WTC11 (cell line): ENCODE measurements around the gene CDH22.

Source experiments
- CBFB ChIP-seq: sonication (generic); formaldehyde crosslinking; IDR thresholded peaks from 2 replicates; pipeline ENCODE4 v1.8.1; 2022; ENCODE audit warnings: mild to moderate bottlenecking, low read depth, missing genetic modification reagents
- CDX4 ChIP-seq: fragments of 250-450 bp; sonication (Bioruptor Pico); IDR thresholded peaks from 2 replicates; pipeline ENCODE4 v1.9.0; 2021; ENCODE audit warnings: moderate library complexity, mild to moderate bottlenecking, inconsistent platforms, borderline replicate concordance
- CREB1 ChIP-seq: sonication (generic); formaldehyde crosslinking; IDR thresholded peaks from 2 replicates; pipeline ENCODE4 v1.8.0; 2023; ENCODE audit warnings: mild to moderate bottlenecking, missing genetic modification reagents
- JUN ChIP-seq: sonication (generic); formaldehyde crosslinking; IDR thresholded peaks from 2 replicates; pipeline ENCODE4 v1.8.0; 2023; ENCODE audit warnings: mild to moderate bottlenecking, missing genetic modification reagents
- NR2C2 ChIP-seq: sonication (generic); formaldehyde crosslinking; IDR thresholded peaks from 2 replicates; pipeline ENCODE4 v1.8.0; 2022; ENCODE audit warnings: mild to moderate bottlenecking, missing genetic modification reagents
- NR3C1 ChIP-seq: sonication (generic); formaldehyde crosslinking; conservative IDR thresholded peaks from 2 replicates; pipeline ENCODE4 v1.8.1; 2023; ENCODE audit warnings: low read depth, mild to moderate bottlenecking, missing genetic modification reagents
- ZNF232 ChIP-seq: sonication (generic); formaldehyde crosslinking; IDR thresholded peaks from 2 replicates; pipeline ENCODE4 v1.8.0; 2022; ENCODE audit warnings: mild to moderate bottlenecking, missing genetic modification reagents
- TF ChIP-seq, protein P1 (sequence below): sonication (generic); formaldehyde crosslinking; IDR thresholded peaks from 2 replicates; pipeline ENCODE4 v1.8.0; 2022; ENCODE audit warnings: mild to moderate bottlenecking, missing genetic modification reagents
- TF ChIP-seq, protein P2 (sequence below): fragments of 200-600 bp; IDR thresholded peaks from 2 replicates; pipeline ENCODE4 v1.8.0; 2022; ENCODE audit warnings: antibody characterized with exemption
- TF ChIP-seq, protein P3 (sequence below): sonication (generic); formaldehyde crosslinking; IDR thresholded peaks from 2 replicates; pipeline ENCODE4 v1.8.1; 2023; ENCODE audit warnings: mild to moderate bottlenecking, missing genetic modification reagents, borderline replicate concordance
- TF ChIP-seq, protein P4 (sequence below): sonication (generic); formaldehyde crosslinking; IDR thresholded peaks from 2 replicates; pipeline ENCODE4 v1.8.1; 2022; ENCODE audit warnings: mild to moderate bottlenecking, moderate library complexity, missing genetic modification reagents

DNA sequence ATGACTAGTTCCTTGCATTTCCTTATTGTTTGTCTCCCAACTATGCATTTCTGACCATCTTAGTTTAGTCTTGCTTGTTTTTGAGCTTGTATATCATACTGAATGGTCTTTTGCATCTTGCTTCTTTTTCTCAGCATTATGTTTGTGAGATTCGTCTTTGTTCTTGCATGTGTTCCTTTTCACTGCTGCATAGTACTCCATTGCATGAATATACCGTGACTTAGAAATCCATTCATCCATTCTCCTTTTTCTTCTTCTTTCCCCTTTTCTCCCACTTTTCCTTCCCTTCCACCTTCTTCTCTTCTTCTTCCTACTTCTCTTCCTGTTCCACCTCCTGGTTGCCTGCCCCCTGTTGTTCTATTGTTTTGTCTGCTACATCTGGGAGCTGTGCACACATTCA lies 42.8 kb downstream of the CDH22 start:
- TF ChIP-seq, protein P1, sequence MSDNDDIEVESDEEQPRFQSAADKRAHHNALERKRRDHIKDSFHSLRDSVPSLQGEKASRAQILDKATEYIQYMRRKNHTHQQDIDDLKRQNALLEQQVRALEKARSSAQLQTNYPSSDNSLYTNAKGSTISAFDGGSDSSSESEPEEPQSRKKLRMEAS (CRISPR knock-in tag) = no peak
- TF ChIP-seq, protein P2, sequence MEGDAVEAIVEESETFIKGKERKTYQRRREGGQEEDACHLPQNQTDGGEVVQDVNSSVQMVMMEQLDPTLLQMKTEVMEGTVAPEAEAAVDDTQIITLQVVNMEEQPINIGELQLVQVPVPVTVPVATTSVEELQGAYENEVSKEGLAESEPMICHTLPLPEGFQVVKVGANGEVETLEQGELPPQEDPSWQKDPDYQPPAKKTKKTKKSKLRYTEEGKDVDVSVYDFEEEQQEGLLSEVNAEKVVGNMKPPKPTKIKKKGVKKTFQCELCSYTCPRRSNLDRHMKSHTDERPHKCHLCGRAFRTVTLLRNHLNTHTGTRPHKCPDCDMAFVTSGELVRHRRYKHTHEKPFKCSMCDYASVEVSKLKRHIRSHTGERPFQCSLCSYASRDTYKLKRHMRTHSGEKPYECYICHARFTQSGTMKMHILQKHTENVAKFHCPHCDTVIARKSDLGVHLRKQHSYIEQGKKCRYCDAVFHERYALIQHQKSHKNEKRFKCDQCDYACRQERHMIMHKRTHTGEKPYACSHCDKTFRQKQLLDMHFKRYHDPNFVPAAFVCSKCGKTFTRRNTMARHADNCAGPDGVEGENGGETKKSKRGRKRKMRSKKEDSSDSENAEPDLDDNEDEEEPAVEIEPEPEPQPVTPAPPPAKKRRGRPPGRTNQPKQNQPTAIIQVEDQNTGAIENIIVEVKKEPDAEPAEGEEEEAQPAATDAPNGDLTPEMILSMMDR = no peak
- TF ChIP-seq CDX4 (CRISPR knock-in tag) (no peak), JUN (CRISPR knock-in tag) (no peak), CREB1 (CRISPR knock-in tag) (no peak), CBFB (no peak), NR2C2 (CRISPR knock-in tag) (no peak), ZNF232 (CRISPR knock-in tag) (no peak), NR3C1 (CRISPR knock-in tag) (no peak)
- TF ChIP-seq, protein P3, sequence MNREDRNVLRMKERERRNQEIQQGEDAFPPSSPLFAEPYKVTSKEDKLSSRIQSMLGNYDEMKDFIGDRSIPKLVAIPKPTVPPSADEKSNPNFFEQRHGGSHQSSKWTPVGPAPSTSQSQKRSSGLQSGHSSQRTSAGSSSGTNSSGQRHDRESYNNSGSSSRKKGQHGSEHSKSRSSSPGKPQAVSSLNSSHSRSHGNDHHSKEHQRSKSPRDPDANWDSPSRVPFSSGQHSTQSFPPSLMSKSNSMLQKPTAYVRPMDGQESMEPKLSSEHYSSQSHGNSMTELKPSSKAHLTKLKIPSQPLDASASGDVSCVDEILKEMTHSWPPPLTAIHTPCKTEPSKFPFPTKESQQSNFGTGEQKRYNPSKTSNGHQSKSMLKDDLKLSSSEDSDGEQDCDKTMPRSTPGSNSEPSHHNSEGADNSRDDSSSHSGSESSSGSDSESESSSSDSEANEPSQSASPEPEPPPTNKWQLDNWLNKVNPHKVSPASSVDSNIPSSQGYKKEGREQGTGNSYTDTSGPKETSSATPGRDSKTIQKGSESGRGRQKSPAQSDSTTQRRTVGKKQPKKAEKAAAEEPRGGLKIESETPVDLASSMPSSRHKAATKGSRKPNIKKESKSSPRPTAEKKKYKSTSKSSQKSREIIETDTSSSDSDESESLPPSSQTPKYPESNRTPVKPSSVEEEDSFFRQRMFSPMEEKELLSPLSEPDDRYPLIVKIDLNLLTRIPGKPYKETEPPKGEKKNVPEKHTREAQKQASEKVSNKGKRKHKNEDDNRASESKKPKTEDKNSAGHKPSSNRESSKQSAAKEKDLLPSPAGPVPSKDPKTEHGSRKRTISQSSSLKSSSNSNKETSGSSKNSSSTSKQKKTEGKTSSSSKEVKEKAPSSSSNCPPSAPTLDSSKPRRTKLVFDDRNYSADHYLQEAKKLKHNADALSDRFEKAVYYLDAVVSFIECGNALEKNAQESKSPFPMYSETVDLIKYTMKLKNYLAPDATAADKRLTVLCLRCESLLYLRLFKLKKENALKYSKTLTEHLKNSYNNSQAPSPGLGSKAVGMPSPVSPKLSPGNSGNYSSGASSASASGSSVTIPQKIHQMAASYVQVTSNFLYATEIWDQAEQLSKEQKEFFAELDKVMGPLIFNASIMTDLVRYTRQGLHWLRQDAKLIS (CRISPR knock-in tag) = no peak
- TF ChIP-seq, protein P4, sequence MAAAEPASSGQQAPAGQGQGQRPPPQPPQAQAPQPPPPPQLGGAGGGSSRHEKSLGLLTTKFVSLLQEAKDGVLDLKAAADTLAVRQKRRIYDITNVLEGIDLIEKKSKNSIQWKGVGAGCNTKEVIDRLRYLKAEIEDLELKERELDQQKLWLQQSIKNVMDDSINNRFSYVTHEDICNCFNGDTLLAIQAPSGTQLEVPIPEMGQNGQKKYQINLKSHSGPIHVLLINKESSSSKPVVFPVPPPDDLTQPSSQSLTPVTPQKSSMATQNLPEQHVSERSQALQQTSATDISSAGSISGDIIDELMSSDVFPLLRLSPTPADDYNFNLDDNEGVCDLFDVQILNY (CRISPR knock-in tag) = no peak
